NT2/D1 (cell line): ENCODE results near the gene SND1.

Experiments
- SUZ12 ChIP-seq: IDR thresholded peaks from 2 replicates; pipeline ENCODE4 v1.6.1; 2011; ENCODE audit not compliant: insufficient read length, insufficient read depth; ENCODE audit errors: extremely low read depth
- YY1 ChIP-seq: IDR thresholded peaks from 2 replicates; pipeline ENCODE4 v1.6.1; 2011; ENCODE audit not compliant: insufficient read length, insufficient read depth
- ZNF274 ChIP-seq: IDR thresholded peaks from 2 replicates; pipeline ENCODE4 v1.6.1; 2011; ENCODE audit warnings: mild to moderate bottlenecking, low read depth, low read length

DNA sequence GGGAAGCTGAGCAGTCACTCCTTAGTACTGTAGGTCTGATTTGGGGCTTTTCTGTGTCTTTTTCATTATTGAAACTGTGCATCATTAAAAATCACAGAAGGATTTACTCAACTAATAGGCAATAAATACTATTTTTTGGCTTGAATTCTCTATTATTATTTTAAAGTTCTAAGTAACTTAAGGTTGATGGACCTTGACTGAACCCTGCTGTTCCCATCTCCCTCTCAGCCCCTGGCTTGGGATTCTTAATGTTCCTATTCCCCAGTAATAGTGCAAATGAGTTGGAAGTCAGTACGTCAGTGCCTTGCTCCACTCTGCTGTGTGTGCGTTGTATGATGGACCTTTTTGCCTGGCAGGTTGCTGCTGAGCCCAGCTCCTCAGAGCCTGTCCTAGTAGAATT, 166.3 kb downstream of the SND1 start:
- TF ChIP-seq YY1: no peak
- TF ChIP-seq ZNF274: no peak
- no peak for TF ChIP-seq SUZ12
